ENCODE measurements around the gene ZGPAT.

DNA sequence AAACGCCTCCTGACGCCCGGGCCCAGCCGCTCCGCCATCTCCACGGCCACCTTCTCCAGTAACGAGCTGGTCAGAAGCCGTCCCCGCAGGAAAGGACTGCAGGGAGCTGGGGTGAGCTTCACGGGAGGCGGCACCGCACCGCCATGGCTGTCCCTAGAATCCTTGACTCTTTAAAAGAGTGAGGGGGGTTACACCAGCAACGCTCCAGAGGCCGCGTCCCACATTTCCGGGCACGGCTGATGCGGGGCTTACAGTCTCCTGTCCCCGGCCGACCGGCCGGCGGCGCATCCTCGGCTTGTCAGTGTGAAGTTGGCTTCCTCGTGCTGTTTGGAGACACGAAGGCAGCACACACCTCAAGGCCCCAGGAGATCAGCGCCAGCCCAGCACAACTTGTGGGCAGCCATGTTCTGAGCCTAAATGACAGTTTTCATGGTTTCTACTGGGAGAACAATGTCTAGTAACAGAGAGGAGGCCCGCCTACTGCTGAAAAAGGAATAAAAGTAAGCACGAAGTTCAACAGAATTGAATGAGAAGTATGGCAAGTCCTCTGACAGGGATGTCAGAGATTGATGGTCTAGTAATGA, 62.1 kb downstream of the ZGPAT start:
- TF ChIP-seq POLR2A (IDR thresholded peaks at IDR 0.05), result no peak
- TF ChIP-seq, protein P1, sequence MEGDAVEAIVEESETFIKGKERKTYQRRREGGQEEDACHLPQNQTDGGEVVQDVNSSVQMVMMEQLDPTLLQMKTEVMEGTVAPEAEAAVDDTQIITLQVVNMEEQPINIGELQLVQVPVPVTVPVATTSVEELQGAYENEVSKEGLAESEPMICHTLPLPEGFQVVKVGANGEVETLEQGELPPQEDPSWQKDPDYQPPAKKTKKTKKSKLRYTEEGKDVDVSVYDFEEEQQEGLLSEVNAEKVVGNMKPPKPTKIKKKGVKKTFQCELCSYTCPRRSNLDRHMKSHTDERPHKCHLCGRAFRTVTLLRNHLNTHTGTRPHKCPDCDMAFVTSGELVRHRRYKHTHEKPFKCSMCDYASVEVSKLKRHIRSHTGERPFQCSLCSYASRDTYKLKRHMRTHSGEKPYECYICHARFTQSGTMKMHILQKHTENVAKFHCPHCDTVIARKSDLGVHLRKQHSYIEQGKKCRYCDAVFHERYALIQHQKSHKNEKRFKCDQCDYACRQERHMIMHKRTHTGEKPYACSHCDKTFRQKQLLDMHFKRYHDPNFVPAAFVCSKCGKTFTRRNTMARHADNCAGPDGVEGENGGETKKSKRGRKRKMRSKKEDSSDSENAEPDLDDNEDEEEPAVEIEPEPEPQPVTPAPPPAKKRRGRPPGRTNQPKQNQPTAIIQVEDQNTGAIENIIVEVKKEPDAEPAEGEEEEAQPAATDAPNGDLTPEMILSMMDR (IDR thresholded peaks at IDR 0.05), result no peak
